UCSD-AML1 (cell line): ENCODE measurements around the gene C2CD4D.

Experiments used
- DNase-seq: peaks from one replicate; lab custom pipeline; 2025; ENCODE audit not compliant: unreplicated experiment; lab: John Stamatoyannopoulos, UW

C2CD4D gene

DNA sequence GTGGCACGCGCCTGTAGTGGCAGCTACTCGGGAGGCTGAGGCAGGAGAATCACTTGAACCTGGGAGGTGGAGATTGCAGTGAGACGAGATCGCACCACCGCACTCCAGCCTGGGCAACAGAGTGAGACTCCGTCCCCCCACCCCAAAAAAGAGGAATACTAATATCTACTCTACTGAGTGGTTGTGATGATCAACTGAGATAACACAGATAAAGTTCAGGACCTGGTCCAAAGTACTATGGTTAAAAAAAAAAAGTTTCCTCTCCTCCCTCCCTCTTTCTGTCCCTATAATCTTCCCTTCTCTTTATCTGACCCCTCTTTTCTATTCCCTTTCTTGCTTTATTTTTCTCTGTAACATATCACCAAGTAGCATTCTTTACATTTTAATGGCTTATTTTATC lies 4.0 kb downstream of the C2CD4D start:
- no peak for DNase-seq

GRCh38 chr1:151834239-151834638 lies 5.4 kb downstream of the C2CD4D start:
- DNase-seq: no peak

GRCh38 chr1:151833172-151833900 lies 6.3 kb downstream of the C2CD4D start:
- DNase-seq: no peak

DNA sequence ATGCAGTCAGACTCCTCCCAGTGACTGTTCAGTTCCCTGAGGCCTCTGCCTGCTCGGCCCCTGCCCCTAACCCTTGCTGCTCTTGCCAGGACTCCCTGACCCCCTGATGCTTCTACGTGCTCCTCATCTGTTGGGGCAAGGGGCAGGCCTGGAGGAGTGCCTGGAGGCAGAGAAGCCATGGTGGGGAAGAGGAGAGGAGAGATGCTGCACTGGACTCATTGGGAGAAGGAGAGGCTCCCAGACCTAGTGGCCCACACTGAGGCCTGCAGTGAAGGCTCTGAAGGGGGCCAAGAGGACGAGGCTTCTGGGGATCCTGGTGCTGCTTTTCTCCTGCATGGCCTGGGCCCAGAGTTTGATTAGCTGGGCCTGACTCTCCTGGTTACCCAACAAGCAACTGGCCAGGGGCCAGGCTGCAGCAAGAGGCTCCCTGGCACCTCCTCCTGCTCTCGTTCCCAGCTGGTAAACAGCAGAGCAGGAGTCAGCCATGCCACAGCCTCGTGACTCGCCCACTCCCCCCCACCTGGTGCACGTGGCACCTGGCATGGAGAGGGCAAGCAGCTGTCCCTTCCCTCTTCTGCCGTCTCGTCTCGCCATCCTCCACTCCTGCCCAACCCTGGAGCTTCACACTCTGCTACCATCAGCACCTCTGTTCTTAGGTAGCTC lies 7.2 kb downstream of the C2CD4D start:
- DNase-seq: no peak

GRCh38 chr1:151831605-151832004 lies 8.0 kb downstream of the C2CD4D start, which contains the start of gene RORC:
Gene RORC, minus strand, starts transcription at chr1:151831802. Its CDS starts 38 bp downstream, at chr1:151831764.
- no peak for DNase-seq

- DNase-seq: no peak
These were observed 8.4 kb downstream of the C2CD4D start for GRCh38 chr1:151831256-151831591.

GRCh38 chr1:151830055-151830454 lies 9.6 kb downstream of the C2CD4D start:
- peak; percentile 40 for DNase-seq

- DNase-seq: no peak
These were observed 10.1 kb downstream of the C2CD4D start for GRCh38 chr1:151829352-151830046.

DNA sequence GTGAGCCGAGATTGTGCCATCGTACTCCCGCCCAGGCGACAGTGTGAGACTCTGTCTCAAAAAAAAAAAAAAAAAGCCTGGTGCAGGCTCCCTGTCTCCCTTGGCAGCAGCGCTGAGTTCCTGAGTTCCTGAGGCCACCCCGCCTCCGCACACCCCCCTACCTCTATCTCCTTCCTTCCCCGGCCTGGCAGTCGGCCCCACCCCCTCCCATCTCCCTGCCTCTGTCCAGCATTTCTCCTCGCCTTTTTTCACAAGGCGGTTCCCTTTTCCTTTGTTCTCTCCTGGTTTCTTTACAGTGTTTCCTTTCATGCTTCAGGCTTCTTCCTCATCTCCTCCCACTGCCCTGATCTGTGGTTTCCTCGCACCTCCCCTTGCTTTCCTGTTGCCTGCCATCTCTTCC lies 10.7 kb downstream of the C2CD4D start:
- DNase-seq: peak; percentile 83

GRCh38 chr1:151827853-151828252 lies 11.8 kb downstream of the C2CD4D start:
- peak; percentile 35 for DNase-seq

- DNase-seq: no peak
These were observed 13.6 kb downstream of the C2CD4D start for GRCh38 chr1:151825751-151826660.

GRCh38 chr1:151825204-151825603 lies 14.4 kb downstream of the C2CD4D start:
- DNase-seq: no peak

DNA sequence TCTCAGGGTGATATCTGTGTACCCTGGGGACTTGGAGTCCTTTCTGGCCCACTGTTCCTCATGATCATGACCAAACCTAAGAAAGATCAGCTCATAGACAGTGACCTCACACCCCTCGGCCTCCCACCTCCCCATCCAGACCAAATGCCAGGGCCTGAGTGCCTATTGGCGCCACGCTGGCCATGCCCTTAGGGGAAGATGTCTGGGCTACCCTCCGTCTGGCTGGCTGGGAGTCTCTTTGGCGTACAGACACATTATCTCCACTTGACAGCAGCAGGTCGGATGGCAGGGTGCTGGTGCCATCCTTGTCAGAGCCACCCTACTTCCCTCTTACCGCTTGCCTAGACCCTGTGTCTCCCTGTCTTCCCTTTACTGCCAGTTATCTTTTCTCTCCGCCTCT lies 16.4 kb downstream of the C2CD4D start:
- no peak for DNase-seq

DNA sequence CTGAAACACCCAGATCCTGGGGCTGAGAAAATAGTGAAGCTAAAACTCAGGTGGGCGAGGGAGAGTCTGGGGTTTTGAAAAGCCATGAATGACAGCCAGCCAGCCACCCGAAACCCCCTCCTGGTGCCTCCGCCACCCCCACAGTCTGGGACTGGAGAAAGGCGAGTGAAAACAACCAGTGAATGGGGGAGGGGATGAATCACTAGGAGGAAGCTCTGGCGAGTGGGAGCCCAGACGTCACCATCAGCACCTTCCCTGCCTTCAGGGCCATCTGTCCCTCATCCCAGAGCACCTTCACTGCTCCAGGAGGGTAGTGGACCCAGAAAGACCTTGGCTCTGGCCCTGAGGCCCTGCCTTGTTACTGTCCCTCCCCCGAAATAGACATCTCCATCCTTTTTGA lies 17.2 kb downstream of the C2CD4D start:
- DNase-seq: peak; percentile 24

DNA sequence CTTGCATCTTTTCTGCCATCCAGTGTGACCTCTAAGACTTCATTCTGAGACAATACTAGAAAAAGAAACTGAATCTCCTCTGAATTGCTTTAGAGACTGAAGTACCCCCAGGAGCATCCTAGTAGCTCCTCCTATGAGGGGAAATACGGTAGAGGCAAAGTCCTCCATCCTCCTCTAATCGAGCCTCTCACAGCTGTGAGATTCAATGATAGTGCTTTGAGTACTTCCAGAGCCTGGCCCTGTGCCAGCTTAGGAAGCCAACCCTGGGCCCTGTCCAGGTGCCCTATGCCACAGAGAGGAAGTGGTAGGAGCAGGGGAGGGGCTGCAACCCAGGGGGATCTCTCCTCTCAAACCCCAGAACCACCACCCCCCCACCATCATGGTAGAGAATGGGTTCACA lies 18.7 kb downstream of the C2CD4D start:
- peak; percentile 58 for DNase-seq

DNA sequence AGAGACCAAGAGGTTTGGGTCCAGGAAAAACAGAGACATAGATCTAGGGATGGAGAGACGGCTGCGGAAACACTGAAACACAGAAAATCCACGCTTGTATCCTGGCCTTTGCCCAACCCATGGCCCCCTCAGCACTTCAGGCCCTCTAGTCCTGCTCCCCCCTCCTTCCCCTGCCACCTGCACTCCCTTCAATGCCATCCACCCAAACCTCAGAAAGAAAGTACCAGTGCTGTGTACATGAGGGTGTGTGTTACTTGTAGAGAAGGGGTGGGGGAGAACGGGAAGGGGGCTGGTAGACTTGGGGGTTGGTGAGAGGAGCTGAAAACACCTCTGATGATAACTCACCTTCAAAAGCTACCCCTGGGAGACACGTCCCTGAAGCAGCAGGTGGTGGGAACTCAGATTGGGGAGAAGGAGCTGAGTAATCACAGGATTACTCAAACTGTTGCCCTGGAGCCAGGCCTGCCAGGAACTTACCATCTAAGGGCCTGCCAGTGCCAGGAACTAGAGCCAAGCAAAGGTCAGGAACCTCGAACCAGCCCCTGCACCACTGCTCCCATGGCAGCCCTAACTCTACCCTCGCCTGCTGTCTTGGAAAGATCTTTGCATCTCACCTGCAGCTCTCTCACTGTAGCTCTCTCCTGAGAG lies 19.5 kb downstream of the C2CD4D start:
- DNase-seq: no peak

DNA sequence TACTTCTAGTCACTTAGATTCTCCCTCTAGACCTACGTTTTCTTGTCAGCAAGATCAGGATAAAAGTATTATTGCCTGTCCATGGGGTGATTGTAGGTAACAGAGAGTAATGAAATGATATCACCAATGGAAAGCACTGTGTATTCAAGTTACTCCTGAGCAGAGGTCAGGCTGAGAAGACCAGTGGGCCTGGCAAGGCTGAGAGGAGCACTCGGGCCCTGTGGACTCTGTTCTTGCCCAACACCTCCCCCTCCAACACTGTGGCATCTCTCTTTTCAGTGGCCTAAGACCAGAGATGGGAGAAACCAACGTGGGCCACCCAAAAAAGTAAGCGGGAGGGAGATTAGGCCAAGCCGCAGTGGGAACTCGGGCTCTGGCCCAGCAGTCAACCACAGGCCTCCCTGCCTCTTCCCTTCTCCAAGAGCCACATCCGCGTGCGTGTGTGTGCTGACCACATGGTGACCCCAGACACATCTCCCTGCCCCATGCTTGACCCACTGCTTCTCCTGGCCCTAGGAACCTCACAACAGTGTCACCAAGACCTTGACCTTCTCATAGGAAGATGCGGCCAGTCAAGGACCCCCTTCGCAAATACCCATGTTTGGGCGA lies 20.3 kb downstream of the C2CD4D start:
- no peak for DNase-seq

DNA sequence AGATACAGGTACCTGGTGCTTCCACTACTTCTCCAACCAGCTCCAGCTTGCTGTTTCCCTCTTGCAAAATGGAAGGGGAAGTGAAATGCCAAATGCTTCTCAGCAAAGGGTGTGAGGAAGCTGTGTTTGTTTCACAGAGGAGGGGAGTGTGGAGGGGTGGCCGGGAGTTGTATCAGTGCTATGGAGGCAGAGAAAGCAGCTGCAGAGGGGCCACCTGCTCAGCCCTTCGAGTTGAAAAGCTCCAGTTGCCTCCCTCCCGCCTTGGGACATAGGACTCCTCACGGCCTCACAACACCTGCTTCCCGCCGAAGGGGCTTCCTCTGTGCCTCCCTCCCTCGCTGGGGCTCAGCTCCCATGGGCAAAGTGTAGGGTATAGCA lies 22.3 kb downstream of the C2CD4D start:
- peak; percentile 23 for DNase-seq

- DNase-seq: no peak
These were observed 22.9 kb downstream of the C2CD4D start for GRCh38 chr1:151816548-151817352.
